ENCODE data around the gene MRPS15. TPM values are rescaled to one million over a fixed set of nuclear protein-coding genes. Genes with fewer than 3 reads are reported as not detected.

The MRPS15 gene
- total and polyA plus RNA-seq, 2 of the 13 experiments (the other 11 are each of a cell fraction or from before 2014, with no cell fraction given): 59.0 to 113 TPM

DNA sequence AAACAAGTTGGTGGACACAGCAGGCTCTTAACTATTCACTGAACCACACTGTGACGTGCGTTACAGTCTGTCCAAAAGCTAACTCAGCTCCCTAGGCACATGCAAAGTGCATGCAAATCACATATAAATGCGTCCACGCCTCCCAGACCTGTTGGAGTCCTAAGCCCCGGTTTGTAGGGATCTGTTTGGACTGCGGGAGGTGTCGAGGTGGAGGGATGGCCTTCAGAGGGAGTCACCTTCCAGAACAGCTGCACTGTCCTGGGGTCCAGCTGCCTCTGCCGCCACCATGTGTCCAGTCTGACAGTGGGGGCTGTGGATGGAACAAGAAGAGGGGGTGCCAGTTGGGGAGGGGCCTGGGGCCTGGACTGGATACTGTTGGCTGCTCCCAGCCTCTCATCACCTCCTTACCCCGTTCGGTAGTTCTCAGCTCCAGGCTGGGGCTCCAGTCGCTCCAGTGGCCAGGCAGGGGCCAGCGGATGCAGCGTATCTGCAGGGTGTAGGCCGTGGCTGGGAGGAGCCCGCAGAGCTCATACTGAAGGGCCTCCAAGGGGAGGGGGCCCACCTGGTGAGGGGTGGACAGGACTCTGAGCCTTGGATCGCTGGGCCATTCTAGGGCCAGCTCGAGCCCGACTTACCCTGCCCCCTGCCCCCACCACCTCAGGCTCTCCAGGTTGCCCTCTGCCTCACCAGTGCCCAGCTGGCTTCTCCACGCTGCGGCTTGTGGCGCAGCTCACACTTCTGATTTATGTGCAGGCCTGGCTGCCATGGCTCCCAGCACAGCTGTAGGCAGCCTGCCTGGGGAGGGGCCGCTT lies 7.9 kb upstream of the MRPS15 start:
- peak; percentile 83 for ATAC-seq
- WGBS (ENCODE audit: low lambda C conversion rate): 43% methylated on average over 6 of the region's 22 CpGs
- TF ChIP-seq, protein P1, sequence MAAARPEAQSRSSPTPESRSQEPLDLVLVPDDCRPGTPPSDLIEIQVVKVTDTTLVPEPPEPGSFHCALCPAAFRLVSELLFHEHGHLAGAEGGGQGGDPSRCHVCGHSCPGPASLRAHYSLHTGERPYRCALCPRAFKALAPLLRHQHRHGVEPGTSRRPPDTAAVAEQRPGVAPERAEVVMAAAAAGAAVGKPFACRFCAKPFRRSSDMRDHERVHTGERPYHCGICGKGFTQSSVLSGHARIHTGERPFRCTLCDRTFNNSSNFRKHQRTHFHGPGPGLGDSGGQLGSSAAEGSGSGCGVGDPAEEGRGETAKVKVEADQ (CRISPR knock-in tag; IDR thresholded peaks at IDR 0.05; ENCODE audit: borderline replicate concordance): 0 out of 2 replicates have a peak, but pooled peaks have one; percentile 28
- TF ChIP-seq SALL1 (CRISPR knock-in tag; IDR thresholded peaks at IDR 0.05) (peak; percentile 30; the same call in 1 of the 2 replicates), ZNF350 (CRISPR knock-in tag; IDR thresholded peaks at IDR 0.05; ENCODE audit: borderline replicate concordance, low read depth) (no peak), RXRB (CRISPR knock-in tag; IDR thresholded peaks at IDR 0.05; ENCODE audit: borderline replicate concordance) (no peak), SAP130 (CRISPR knock-in tag; IDR thresholded peaks at IDR 0.05; ENCODE audit: low read depth) (peak; percentile 45; the same call in 1 of the 2 replicates), HNF4A (CRISPR knock-in tag; IDR thresholded peaks at IDR 0.05) (peak; percentile 50), FOXP4 (CRISPR knock-in tag; IDR thresholded peaks at IDR 0.05) (peak; percentile 15; the same call in 1 of the 2 replicates), NRL (CRISPR knock-in tag; IDR thresholded peaks at IDR 0.05; ENCODE audit: borderline replicate concordance) (0 out of 2 replicates have a peak, but pooled peaks have one; percentile 23), AGO1 (IDR thresholded peaks at IDR 0.05; ENCODE audit: low read depth, low read length, poor library complexity, severe bottlenecking) (peak; percentile 66), SP4 (CRISPR knock-in tag; IDR thresholded peaks at IDR 0.05) (peak; percentile 11; the same call in 1 of the 2 replicates), HBP1 (CRISPR knock-in tag; IDR thresholded peaks at IDR 0.05; ENCODE audit: low read depth) (no peak), ZNF574 (CRISPR knock-in tag; IDR thresholded peaks at IDR 0.05) (peak; percentile 61)
- TF ChIP-seq, protein P2, sequence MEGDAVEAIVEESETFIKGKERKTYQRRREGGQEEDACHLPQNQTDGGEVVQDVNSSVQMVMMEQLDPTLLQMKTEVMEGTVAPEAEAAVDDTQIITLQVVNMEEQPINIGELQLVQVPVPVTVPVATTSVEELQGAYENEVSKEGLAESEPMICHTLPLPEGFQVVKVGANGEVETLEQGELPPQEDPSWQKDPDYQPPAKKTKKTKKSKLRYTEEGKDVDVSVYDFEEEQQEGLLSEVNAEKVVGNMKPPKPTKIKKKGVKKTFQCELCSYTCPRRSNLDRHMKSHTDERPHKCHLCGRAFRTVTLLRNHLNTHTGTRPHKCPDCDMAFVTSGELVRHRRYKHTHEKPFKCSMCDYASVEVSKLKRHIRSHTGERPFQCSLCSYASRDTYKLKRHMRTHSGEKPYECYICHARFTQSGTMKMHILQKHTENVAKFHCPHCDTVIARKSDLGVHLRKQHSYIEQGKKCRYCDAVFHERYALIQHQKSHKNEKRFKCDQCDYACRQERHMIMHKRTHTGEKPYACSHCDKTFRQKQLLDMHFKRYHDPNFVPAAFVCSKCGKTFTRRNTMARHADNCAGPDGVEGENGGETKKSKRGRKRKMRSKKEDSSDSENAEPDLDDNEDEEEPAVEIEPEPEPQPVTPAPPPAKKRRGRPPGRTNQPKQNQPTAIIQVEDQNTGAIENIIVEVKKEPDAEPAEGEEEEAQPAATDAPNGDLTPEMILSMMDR (CRISPR knock-in tag; IDR thresholded peaks at IDR 0.05): peak; percentile 67

More for the DNA sequence above, 7.9 kb upstream of the MRPS15 start:
- Histone ChIP-seq H4K20me1 (ENCODE audit: insufficient read depth, low read length) (no peaks in the 10 kb centered on the region), H3K4me3 (replicated peaks in 1 of 3; ENCODE audit: insufficient read depth in 1 of 3, low read depth in 2 of 3, low read length in 3 of 3) (peak overlapping the region in 2 of 3 experiments; percentile 41 to 62; a peak in 3 of 6 replicates), H3K27me3 (ENCODE audit: control insufficient read depth in 1 of 2, insufficient read depth in 2 of 2, low read length in 2 of 2) (no peaks in the 10 kb centered on the region), H3K9me3 (ENCODE audit: low read length) (no peaks in the 10 kb centered on the region), H3K9ac (ENCODE audit: insufficient read depth, low read depth, low read length) (peak overlapping the region; percentile 47; the same call in 1 of the 2 replicates), H3K4me2 (ENCODE audit: low read depth, low read length) (peak overlapping the region; percentile 79), H3K27ac (ENCODE audit: extremely low read length, insufficient read depth, low read length) (peak overlapping the region; percentile 35), H3K4me1 (ENCODE audit: insufficient read depth, low read length) (peaks cover 37% of the 10 kb centered on the region), H2AFZ (ENCODE audit: low read length) (no peak overlapping the region), H3K79me2 (ENCODE audit: insufficient read depth, low read length) (no peaks in the 10 kb centered on the region), H3K36me3 (replicated peaks in 1 of 2; ENCODE audit: control insufficient read depth in 1 of 2, insufficient read depth in 2 of 2, low read length in 2 of 2) (no peaks in the 10 kb centered on the region)
- DNase-seq (ENCODE audit: low spot score): no peak
- POLR2A ChIA-PET: interaction anchor here (1.0 to 2.4 kb wide), 6 partner anchors 8 to 71 kb away, joined by 3 to 21 read pairs (median 9); partner anchors contain the start of genes CSF3R, MRPS15 and OSCP1
- peak; percentile 15 for FAIRE-seq
- in situ Hi-C loops (cut with HindIII; ENCODE audit: extremely low pct_ligation_motif_present, low pct_unique_long_range_greater_than_20kb) (no loop called here), intact Hi-C loops (cut with micrococcal nuclease; ENCODE audit: unreplicated experiment) (no loop called here)
- CTCF ChIA-PET (ENCODE audit: low intra/inter-chr PET ratio, low total read pairs): no interaction called here
- BruUV-seq (replicated peaks): no TSS peak

Data from HepG2 (cell line).